B cell (primary cell): ENCODE measurements around the gene PDHX.

Experiments used
- CTCF ChIP-seq: fragments of 200-600 bp; IDR thresholded peaks from one replicate; pipeline ENCODE4 v1.8.0; 2022; ENCODE audit warnings: antibody characterized with exemption, mild to moderate bottlenecking
- EZH2 ChIP-seq: IDR thresholded peaks from 2 replicates; pipeline ENCODE4 v1.6.1; 2012; ENCODE audit warnings: borderline replicate concordance, low read depth, mild to moderate bottlenecking, moderate library complexity, low read length; ENCODE audit not compliant: insufficient read depth, poor library complexity, severe bottlenecking

GRCh38 chr11:35042913-35043312, 126.5 kb downstream of the PDHX start:
- TF ChIP-seq CTCF (no peak), EZH2 (no peak)
